ENCODE results near the gene MYO9A.
A peak's percentile ranks its signal among the peaks of the same experiment; 100 is the strongest.

MYO9A gene

DNA sequence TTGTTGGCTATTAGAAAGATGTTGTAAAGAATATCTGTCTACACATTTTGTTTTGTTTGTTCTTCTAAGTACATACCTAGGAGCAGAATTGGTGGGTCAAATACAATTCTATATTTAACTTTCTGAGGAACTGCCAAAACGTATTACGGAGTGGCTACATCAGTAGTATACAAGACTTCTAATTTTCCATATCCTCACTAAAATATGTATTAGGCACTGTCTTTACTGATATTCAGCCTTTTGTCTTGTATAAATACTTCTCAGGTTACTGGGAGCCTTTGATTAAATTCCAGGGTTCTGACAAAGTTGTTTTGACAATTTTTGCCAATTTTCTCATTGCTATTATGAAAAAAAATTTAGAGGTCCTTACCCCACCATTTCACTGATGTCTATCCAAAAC, 160.9 kb downstream of the MYO9A start:
- DNase-seq: no peak

GRCh38 chr15:71951134-71951533, 166.8 kb downstream of the MYO9A start:
- no peak for DNase-seq

GRCh38 chr15:71945012-71945411, 172.9 kb downstream of the MYO9A start:
- no peak for DNase-seq

DNA sequence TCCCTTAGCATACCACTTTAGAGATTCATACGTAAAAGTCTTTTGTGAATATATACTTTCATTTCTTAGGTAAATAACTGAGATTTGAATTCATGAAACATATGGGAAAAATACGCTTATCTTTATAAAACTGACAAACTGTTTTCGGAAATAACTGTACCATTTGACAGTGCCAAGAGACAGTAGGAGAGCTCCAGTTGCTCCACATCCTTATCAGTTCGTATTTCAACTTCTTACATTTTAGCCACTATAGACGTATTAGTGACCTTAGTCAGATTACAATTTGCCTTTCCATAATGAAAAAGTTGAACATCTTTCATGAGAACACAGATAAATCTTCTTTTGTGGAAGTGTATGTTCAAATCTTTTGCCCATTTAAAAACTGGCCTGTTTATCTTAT, 174.1 kb downstream of the MYO9A start:
- no peak for DNase-seq

DNA sequence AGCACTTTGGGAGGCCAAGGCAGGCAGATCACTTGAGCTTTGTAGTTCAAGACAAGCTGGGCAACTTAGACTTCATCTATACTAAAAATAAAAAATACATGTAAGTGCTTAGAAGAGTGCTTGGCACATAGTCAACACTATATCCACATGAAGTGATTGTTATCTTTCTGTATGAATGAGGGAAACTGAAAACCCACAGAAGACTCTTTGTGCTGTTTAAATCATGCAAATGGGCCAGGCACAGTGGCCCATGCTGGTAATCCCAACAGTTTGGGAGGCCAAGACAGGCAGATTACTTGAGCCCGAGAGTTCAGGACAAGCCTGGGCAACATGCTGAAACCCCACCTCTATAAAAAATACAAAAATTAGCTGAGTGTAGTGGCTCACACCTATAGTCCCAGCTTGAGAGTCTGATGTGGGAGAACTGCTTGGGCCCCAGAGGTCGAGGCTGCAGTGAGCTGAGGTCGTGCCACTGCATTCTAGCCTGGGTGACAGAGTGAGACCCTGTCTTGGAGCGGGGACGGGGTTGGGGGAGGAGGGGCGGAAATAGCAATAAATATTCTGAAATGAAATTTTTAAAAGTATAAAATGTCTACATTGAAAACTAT, 177.9 kb downstream of the MYO9A start:
- no peak for DNase-seq

GRCh38 chr15:71937650-71938311, 180.2 kb downstream of the MYO9A start:
- DNase-seq: no peak

DNA sequence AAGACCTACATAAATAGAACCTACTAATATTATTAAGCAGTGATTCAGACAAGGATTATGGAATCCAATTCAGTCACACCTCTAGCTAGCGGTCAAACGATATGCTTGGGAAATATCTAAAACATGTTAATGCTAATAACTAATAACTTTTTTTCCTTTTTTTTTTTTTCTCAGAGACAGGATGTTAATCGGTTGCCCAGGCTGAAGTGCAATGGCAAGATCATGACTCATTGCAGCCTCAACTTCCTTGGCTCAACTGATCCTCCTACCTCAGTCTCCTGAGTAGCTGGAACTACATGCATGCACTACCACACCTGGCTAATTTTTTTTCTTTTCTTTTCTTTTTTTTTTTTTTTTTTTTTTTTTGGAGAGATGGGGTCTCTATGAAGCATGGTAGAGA, 183.5 kb downstream of the MYO9A start:
- DNase-seq: no peak

DNA sequence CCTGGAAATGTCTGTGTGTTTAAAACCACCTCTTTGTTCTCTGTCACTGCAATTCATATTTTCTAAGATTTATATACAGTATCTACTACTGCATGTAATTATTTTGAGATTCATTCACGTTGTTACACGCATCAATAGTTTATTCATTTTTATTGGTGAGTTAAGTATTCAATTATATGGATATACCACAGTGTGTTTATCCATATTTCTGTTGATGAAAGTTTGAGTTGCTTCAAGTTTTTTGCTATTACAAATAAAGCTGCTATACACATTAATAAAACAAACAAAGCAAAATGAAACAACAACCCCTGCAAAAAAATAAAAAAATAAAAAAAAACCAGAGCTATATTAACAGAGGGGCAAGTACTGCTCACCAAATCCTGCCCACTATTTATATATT, 185.3 kb downstream of the MYO9A start:
- DNase-seq: no peak

- no peak for DNase-seq
Measured at GRCh38 chr15:71931261-71931660, 186.7 kb downstream of the MYO9A start.

- DNase-seq: no peak
Measured at GRCh38 chr15:71925145-71925544, 192.8 kb downstream of the MYO9A start.

GRCh38 chr15:71921191-71921590, 196.8 kb downstream of the MYO9A start:
- no peak for DNase-seq

DNA sequence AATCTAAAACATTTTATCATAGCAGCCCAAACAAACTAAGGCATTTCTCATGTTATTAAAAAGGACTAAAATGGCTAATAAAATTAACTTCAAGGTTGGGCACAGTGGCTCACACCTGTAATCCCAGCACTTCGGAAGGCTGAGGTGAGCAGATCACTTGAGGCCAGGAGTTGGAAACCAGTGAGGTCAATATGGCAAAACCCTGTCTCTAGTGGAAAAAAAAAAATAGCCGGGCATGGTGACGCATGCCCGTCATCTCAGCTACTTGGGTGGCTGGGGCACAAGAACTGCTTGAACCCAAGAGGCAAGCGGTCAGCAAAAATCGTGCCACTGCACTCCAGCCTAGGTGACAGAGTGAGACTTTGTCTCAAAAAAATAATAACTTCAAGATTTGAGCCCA, 197.4 kb downstream of the MYO9A start:
- DNase-seq: no peak

DNA sequence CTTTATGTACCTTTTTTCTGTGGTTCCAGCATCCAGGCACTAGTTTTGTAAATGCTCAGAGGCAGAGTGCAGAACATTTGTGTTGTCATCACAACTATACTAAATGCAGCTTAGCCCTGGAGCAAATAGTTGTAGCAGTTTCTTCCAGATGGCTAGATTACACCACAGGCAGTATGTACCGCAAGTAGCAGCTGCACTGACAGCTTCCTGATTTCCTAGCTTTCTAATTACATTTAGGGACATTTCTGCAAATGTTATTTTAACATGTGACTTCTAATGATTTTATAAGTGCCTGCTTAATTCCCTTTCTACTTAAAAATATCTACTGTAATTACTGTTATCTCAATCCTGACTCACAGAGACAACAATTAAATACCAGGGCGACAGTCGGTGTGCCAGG, 201.1 kb downstream of the MYO9A start:
- peak in 1 of 51 donors; percentile 49 for DNase-seq

- DNase-seq: no peak
Measured at GRCh38 chr15:71914092-71914491, 203.9 kb downstream of the MYO9A start.

DNA sequence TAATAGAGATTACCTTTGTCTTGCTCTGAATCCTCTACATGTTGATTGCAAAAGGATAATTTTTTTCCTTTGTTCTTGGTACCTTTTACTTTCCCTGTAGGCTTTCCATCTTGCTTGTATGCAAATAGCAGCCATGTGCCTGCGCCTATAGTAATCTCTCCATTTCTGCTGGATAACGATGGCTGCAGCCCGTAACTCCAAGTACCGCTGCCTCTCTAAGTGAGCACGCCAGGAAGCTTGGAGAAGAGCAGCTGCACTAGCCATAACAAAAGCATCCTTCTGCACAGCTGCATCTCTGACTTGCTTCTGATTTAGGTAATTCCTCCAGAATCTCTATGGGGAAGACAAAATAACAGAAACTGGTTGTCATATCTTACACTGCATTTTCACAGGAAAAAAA, 218.3 kb downstream of the MYO9A start:
- DNase-seq: peak in 6 of 51 donors; percentile 2 to 30 (median 6)

GRCh38 chr15:71893691-71894090, 224.3 kb downstream of the MYO9A start:
- no peak for DNase-seq

- no peak for DNase-seq
Measured at GRCh38 chr15:71892335-71892734, 225.6 kb downstream of the MYO9A start.

DNA sequence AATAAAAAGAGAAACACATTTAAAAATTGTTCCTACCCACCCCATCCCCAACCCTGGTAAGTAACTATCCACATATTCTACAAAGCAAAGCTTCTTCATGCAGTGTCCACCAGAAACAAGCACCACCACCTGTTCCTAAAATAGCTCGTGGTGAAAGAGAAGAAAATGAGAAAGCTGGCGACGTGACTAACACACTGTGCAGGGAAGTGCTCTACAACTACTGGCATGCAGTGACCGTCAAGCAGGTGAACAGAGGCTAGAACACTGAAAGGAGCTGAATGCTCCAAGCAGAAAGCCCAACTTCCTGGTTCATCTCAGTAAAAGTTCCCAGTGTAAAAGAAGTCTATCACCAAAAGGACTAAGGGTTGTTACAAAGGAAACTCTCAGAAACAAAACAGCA, 226.9 kb downstream of the MYO9A start:
- DNase-seq: peak in 1 of 51 donors; percentile 3

DNA sequence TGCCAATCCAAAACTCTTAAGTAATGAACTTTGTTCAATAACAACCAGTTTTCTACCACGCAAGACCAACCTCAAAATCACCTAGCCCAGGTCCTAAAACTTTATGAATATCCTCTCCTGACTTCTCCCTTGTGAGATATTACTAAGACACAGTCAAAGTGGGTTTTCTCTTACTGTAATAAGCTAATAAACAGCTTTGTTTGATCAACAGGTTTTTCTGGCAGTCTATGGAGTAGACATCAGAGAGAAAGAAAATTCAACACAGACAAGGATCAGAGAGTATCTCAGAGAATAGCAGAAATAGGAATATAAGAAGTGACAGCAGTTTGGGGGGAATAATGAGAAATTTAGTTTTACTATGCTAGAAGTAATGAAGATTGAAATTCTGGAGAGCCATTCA, 228.0 kb downstream of the MYO9A start:
- DNase-seq: no peak

GRCh38 chr15:71889385-71889784, 228.6 kb downstream of the MYO9A start:
- no peak for DNase-seq

DNA sequence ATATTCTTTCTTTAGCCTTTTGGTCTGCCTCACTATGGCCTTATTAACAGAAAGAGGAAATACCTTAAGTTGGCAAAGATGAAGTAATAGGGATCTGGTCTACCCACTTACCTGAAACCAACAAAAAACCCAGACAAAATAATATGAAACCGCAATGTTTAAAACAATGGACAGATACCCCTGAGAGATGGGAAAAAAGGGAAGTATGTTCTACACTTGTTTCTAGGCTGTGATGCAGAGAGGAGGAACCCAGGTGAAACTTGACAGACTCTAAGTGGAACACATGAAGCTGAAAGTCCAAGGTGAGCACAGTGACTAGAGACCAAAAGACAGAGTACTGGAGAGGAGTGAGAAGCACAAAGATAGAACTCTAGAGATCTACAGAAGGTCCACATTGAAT, 229.2 kb downstream of the MYO9A start:
- no peak for DNase-seq

DNA sequence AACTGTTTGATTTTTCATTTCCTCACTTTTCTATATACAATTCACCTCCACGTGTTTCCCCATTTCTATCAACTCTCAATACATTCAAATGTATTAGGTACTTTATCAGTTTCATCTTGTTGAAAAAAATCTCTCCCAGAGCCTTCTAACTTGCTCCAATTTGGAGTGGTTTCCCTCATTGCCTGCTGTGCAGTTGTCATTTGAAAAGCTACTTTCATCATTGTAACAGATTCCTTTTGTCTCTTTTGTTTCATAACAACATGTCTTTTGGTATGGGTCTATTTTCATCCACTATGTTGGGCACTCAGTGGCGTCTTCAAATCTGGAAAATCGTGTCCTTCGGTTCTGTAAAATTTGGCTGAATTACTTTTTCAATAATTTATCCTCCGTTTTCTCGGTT, 232.6 kb downstream of the MYO9A start:
- peak in 1 of 51 donors; percentile 6 for DNase-seq

DNA sequence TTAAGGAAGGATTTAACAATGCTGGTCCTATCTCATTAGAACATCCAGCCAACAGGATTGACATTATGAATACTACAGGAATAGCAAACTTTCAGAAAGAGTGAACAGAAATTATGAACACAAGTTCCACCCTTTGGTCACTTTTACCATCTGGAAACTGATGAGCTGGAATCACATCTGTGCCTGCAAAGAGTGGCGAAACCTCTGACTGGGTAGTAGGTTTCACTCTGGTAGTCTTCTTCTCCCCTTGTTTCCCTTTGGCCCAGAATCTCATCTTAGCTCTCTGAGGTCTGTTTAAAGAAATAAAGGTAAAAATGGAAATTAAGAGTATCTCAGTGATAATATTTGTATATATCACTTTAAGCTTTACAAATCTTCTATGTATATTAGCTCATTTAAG, 234.5 kb downstream of the MYO9A start:
- DNase-seq: no peak

DNA sequence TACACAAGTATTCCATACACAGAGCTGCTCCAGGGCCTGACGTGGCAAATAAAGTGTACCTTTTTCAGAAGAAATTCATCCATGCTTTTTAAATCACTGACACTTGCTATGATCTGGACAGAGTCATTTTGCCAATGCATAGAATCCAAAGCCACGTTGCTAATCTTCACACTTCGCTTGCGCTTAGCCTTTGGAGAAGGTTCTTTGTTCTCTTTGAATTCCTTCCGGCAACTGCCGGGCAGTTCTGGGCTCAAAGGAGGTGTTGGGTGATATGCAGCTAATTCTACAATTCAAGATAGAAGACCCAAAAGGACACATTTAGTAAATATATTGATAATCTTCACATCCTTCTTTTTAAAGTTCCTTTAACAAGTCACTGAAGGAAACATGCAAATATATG, 237.7 kb downstream of the MYO9A start:
- DNase-seq: no peak

All from hypothalamus (tissue), 51 donors.